Stomach (tissue), 9 donors: ENCODE data around the gene APOL1. TPM values are rescaled to one million over a fixed set of nuclear protein-coding genes. Genes with fewer than 3 reads are reported as not detected.

Experiments used
- DNase-seq, 2 donors: peaks; one replicate each; pipeline versions ENCODE4 v3.0.0 to v3.0.0-alpha.2; 2013 to 2019
- H3K27ac ChIP-seq, 5 donors: fragments of 200-600 bp in 4 of 5; sonication (generic) in 4 of 5; one replicate each; pipeline ENCODE4 v1.5.1; 2013 to 2019; ENCODE audit warnings: mild to moderate bottlenecking in 1 of 5, moderate library complexity in 1 of 5
- H3K27me3 ChIP-seq, 3 donors: fragments of 200-600 bp; sonication (generic); one replicate each; pipeline ENCODE4 v1.5.1; 2017 to 2019; ENCODE audit warnings: mixed run types in 1 of 3
- H3K36me3 ChIP-seq, 4 donors: fragments of 200-600 bp; sonication (generic); 1 replicate in 3 of 4; 2 replicates in 1 of 4; pipeline ENCODE4 v1.5.1; 2016 to 2019
- H3K4me1 ChIP-seq, 4 donors: fragments of 200-600 bp; sonication (generic); one replicate each; pipeline ENCODE4 v1.5.1; 2016 to 2019
- H3K4me3 ChIP-seq, 4 donors: fragments of 200-600 bp; sonication (generic) in 3 of 4; one replicate each; pipeline ENCODE4 v1.5.1; 2016 to 2019; ENCODE audit warnings: mild to moderate bottlenecking in 1 of 4
- H3K9me3 ChIP-seq, 4 donors: fragments of 200-600 bp; sonication (generic); one replicate each; pipeline ENCODE4 v1.5.1; 2016 to 2019
- CTCF ChIP-seq, 7 experiments: fragments of 450-650 bp in 4 of 7; fragments of 200-600 bp in 3 of 7; sonication (generic) in 3 of 7; IDR thresholded peaks; one replicate each; pipeline ENCODE4 v1.5.1; 2016 to 2019; ENCODE audit warnings: antibody characterized with exemption in 7 of 7, control low read depth in 2 of 7, mild to moderate bottlenecking in 1 of 7
- EP300 ChIP-seq: sonication (generic); formaldehyde crosslinking; IDR thresholded peaks from one replicate; pipeline ENCODE4 v1.6.1; 2017; ENCODE audit warnings: antibody characterized with exemption
- POLR2A ChIP-seq, 4 donors: fragments of 450-650 bp; IDR thresholded peaks; one replicate each; pipeline ENCODE4 v1.6.1; 2016; ENCODE audit warnings: antibody characterized with exemption in 4 of 4, control low read depth in 2 of 4, mild to moderate bottlenecking in 1 of 4, moderate library complexity in 1 of 4
- POLR2AphosphoS5 ChIP-seq, 3 donors: sonication (generic); formaldehyde crosslinking; IDR thresholded peaks; one replicate each; pipeline ENCODE4 v1.6.1; 2016; ENCODE audit warnings: antibody characterized with exemption in 3 of 3
- WGBS, 5 donors: extraction: QIAGEN DNeasy Blood & Tissue Kit in 3 of 5; methylation state at CpG; one replicate each; pipeline versions ENCODE4 v1.1.5 to v1.1.7; 2013 to 2018; 5-methylcytosine and 5-hydroxymethylcytosine counted together
- intact Hi-C: fragments of 100-400 bp; cut with DNase I; formaldehyde crosslinking; loops from one replicate; pipeline ENCODE4 v1.15.1; 2023; ENCODE audit warnings: low total_unique reads
- polyA plus RNA-seq, 3 donors: library from polyadenylated mRNA; stranded (reverse); fragments of 200-250 nt; gene quantifications; one replicate each; pipeline ENCODE4 v1.2.3, GENCODE V29; 2013
- total RNA-seq, 5 donors: library from RNA; depleted of rRNA; stranded (reverse); fragments of >200 nt; gene quantifications; one replicate each; pipeline versions ENCODE4 v1.1.0 to v1.2.3, GENCODE V29; 2014 to 2016
- donor health status: healthy with polysubstance abuse.
- donor health status: Bipolar disorder and iron deficiency.
- donor health status: healthy.

The APOL1 gene
- total and polyA plus RNA-seq, 8 donors, result 5.2 to 87.5 (median 38.5) TPM

- Histone ChIP-seq H3K36me3 (peaks cover 0 to 54% (median 38%) of the 10 kb centered on the region in 4 donors), H3K4me3 (peak overlapping the region in 1 of 4 donors; percentile 72), H3K4me1 (peaks cover 39 to 77% (median 54%) of the 10 kb centered on the region in 4 donors), H3K9me3 (no peaks in the 10 kb centered on the region), H3K27me3 (no peaks in the 10 kb centered on the region), H3K27ac (peak overlapping the region in 3 of 5 donors; percentile 37 to 62 (median 49))
- 70 to 85% (median 72%) methylated on average over 3 of the region's 3 CpGs for WGBS, 5 donors
- no peak for TF ChIP-seq POLR2A (IDR thresholded peaks at IDR 0.05)
- TF ChIP-seq POLR2AphosphoS5 (IDR thresholded peaks at IDR 0.05), result no peak
- TF ChIP-seq CTCF (IDR thresholded peaks at IDR 0.05), result no peak
- TF ChIP-seq EP300, result no peak
- no peak for DNase-seq
- intact Hi-C loops, result no loop called here
Measured at GRCh38 chr22:36256478-36256877, 3.5 kb downstream of the APOL1 start.

GRCh38 chr22:36257308-36257707 lies 4.4 kb downstream of the APOL1 start:
- no peak for DNase-seq
- H3K36me3 ChIP-seq, result peaks cover 0 to 62% (median 46%) of the 10 kb centered on the region in 4 donors
- peaks cover 39 to 70% (median 51%) of the 10 kb centered on the region in 4 donors for H3K4me1 ChIP-seq
- intact Hi-C loops, result no loop called here
- no peak overlapping the region for H3K4me3 ChIP-seq
- TF ChIP-seq POLR2AphosphoS5 (IDR thresholded peaks at IDR 0.05) (no peak), EP300 (no peak), POLR2A (IDR thresholded peaks at IDR 0.05) (no peak), CTCF (IDR thresholded peaks at IDR 0.05) (no peak)
- no peaks in the 10 kb centered on the region for H3K27me3 ChIP-seq
- no peaks in the 10 kb centered on the region for H3K9me3 ChIP-seq
- H3K27ac ChIP-seq, result peak overlapping the region in 3 of 5 donors; percentile 62 to 75 (median 65)
- 72 to 91% (median 74%) methylated on average over 7 to 8 of the region's 8 CpGs for WGBS, 5 donors

- Histone ChIP-seq H3K4me1 (peaks cover 33 to 64% (median 45%) of the 10 kb centered on the region in 4 donors), H3K4me3 (no peak overlapping the region), H3K27ac (peak overlapping the region in 4 of 5 donors; percentile 16 to 76 (median 70)), H3K9me3 (no peaks in the 10 kb centered on the region), H3K36me3 (peaks cover 0 to 70% (median 54%) of the 10 kb centered on the region in 4 donors), H3K27me3 (no peaks in the 10 kb centered on the region)
- intact Hi-C loops, result no loop called here
- TF ChIP-seq CTCF (IDR thresholded peaks at IDR 0.05) (no peak), POLR2A (IDR thresholded peaks at IDR 0.05) (no peak), EP300 (no peak), POLR2AphosphoS5 (IDR thresholded peaks at IDR 0.05) (no peak)
- WGBS, 5 donors, result 86 to 93% (median 88%) methylated on average over 13 of the region's 13 CpGs
- DNase-seq, result no peak
Measured at GRCh38 chr22:36257948-36258670, 5.2 kb downstream of the APOL1 start.

GRCh38 chr22:36258701-36259614 lies 6.0 kb downstream of the APOL1 start:
- Histone ChIP-seq H3K9me3 (no peaks in the 10 kb centered on the region), H3K27ac (peak overlapping the region; percentile 16 to 76 (median 65)), H3K27me3 (no peaks in the 10 kb centered on the region), H3K36me3 (peaks cover 0 to 79% (median 63%) of the 10 kb centered on the region in 4 donors), H3K4me3 (peak overlapping the region in 1 of 4 donors; percentile 13), H3K4me1 (peaks cover 26 to 56% (median 37%) of the 10 kb centered on the region in 4 donors)
- DNase-seq, result peak in 1 of 2 donors; percentile 86
- WGBS, 5 donors, result 42 to 49% (median 45%) methylated on average over 16 of the region's 16 CpGs
- intact Hi-C loops, result no loop called here
- TF ChIP-seq POLR2AphosphoS5 (IDR thresholded peaks at IDR 0.05) (no peak), CTCF (IDR thresholded peaks at IDR 0.05) (no peak), EP300 (no peak), POLR2A (IDR thresholded peaks at IDR 0.05) (no peak)
